ENCODE results near the gene WDTC1.

- TF ChIP-seq CTCF (IDR thresholded peaks at IDR 0.05 in 2 of 3, conservative IDR thresholded peaks at IDR 0.05 in 1 of 3; ENCODE audit: insufficient read depth in 2 of 3, low read depth in 1 of 3, low read length in 3 of 3) (no peak), JUN (IDR thresholded peaks at IDR 0.05; ENCODE audit: borderline replicate concordance, low read depth, low read length) (no peak), JUN (CRISPR knock-in tag; IDR thresholded peaks at IDR 0.05; ENCODE audit: borderline replicate concordance) (no peak), ZNF217 (CRISPR knock-in tag; IDR thresholded peaks at IDR 0.05) (no peak)
These were observed 79.7 kb downstream of the WDTC1 start for GRCh38 chr1:27314169-27314568.

Data from K562 (cell line).